GM18870 (cell line): ENCODE data around the gene HDC.
A peak's percentile ranks its signal among the peaks of the same experiment; 100 is the strongest.

Experiments used
- ATAC-seq: cut with Tn5 transposase; IDR thresholded peaks from one replicate; pipeline ENCODE4 v1.9.1; 2021; ENCODE audit warnings: moderate library complexity; ENCODE audit not compliant: unreplicated experiment

HDC gene

DNA sequence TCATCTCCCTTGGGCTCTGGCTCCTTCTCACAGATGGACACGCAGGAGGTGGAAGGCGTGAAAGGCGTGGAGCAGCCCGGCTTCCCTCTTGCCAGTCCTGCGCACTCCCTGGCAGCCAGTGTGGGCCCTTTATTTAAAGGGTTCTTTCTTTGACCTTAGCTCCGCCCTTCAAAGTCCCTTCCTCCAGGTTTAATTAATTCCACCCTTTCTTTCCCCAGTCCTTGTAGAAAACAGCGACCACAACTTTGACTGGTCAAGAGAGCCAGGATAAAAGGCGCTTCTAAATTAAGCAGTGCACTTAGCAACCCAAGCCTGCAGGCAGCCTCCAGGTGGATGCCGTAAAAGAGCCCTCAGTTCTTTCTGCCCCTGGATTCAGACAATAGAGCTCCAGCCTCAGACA, at the start of gene HDC:
Gene HDC (minus strand): TSS at position 107 of the 400 bp plus-strand sequence. CDS start 103 bp downstream, at position 4.
- no peak for ATAC-seq

DNA sequence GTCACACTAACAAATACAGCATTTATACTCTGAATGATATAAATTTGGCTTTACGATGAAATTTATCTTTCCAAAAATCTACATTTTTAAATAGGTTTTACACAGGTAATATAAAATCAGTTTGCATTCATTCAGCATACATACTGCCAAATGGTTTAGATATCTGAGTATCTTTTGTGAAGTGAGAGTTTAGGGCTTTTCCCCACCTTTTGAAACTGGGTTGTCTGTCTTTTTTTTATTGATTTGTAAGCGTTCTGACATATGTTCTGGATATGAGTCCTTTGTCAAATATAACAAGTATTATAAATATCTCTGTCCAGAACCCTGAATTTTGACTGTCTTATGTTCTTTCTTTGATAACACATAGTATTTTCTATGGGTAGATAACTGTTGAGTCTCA, 47.1 kb upstream of the HDC start:
- no peak for ATAC-seq

GRCh38 chr15:50307799-50308198, 42.3 kb upstream of the HDC start:
- no peak for ATAC-seq

DNA sequence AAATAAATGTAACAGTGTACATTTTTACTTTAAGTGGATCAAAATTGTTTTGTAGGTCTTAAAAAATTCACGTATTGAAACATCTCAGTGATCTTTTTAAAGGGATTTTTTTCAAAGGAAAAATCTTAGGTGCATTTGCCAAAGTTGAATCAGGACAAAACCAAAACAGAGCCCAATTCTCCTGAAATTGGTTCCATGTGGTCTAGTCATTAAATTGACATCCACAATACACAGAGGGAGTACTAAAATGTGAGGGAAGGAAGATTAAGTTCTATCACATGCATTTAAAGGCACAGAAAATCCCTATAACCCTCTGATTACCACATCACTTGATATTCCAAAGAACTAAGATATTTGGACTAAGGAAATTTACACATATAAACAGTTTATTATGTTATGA, 39.3 kb upstream of the HDC start:
- ATAC-seq, result no peak

DNA sequence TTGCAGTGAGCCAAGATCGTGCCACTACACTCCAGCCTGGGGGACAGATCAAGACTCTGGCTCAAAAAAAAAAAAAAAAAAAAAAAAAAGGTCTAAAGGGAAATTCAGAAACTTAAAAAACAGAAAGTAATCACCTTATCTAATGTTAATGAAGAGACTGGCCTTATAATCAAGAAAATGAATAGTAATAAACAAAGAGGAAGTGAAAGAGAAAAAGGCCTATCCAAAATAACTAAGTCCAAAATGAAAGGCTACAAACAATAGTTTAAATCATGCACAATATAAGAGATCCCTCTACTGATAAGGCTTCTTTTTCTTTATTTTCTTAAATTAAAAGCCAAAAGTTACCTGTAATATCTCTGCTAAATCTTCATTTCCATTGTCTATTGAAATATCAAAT, 37.1 kb upstream of the HDC start:
- peak; percentile 57 for ATAC-seq

DNA sequence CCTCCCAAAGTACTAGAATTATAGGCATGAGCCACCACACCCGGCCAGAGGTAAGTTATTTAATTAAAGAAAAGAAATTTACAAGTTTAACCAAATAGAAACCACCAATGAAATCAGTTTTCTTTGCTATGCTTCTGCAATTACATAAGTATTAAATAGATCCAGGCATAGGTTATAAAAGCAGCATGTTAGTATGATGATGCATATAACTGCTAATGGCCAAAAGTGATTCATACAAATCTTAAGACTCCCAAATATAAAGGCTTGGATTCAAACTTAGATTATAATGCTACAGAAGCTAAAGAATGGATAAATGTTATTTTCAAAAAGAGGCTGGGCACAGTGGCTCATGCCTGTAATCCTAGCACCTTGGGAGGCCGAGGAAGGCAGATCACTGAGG, 32.8 kb upstream of the HDC start:
- no peak for ATAC-seq

- no peak for ATAC-seq
Measured at GRCh38 chr15:50295966-50296365, 30.4 kb upstream of the HDC start.

DNA sequence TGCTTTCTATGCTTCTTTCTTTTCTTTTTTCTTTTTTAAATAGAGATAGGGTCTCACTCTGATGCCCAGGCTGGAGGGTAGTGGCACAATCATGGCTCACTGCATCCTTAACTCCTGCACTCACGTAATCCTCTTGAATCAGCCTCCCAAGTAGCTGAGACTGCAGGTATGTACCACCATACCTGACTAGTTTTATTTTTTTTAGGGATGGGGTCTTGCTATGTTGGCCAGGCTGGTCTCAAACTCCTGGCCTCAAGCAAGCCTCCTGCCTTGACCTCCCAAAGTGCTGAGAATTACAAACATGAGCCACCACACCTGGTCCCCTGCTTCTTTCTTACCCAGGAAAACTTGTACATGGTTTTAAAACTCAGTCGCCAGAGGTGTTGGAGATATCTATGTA, 24.2 kb upstream of the HDC start:
- ATAC-seq, result no peak

DNA sequence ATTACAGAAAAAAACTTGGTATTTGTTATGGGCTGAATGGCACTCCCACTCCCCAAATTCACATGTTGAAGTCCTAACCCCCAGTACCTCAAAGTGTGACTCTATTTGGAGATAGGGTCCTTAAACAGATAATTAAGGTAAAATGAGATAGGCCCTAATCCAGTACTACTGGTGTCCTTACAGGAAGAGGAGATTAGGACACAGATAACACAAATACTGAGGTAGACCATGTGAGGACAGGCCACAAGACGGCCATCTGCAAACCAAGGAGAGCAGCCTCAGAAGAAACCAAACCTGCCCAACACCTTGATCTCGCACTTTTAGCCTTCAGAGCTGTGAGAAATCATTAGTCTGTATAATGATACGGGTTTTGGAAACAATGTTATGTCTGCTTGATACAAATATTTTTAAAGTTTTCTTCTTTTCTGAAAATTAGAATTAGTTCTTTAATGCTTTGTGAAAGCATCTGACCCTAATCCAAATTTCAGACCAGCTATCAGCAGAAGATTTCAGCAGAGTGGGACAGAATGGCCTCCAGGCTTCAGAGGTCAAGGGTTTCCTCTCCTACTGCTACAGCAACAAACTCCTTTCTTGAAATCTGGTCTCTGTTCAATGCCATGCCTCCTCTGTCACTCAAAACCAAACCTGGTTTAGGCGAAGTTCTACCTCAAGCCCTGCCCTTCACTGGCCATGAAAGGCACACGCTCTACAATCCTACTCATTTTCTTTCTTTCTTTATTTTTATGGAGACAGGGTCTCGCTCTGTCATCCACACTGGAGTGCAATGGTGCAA, 22.0 kb upstream of the HDC start:
- no peak for ATAC-seq

- no peak for ATAC-seq
Measured at GRCh38 chr15:50281427-50281826, 15.9 kb upstream of the HDC start.

DNA sequence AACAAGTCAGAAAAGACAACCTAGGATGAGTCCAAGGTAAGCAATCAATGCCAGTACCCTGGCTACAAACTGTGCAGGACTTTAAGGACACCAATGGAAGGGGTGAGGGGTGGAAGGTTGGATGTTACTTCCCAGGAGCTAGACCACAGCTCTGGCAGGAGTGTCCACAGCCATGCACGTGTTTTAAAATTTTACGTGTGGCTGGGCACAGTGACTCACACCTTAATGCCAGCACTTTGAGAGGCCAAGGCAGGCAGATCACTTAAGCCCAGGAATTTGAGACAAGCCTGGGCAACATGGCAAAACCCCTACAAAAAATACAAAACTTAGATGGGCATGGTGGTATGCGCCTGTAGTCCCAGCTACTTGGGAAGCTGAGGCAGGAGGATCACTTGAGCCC, 14.7 kb upstream of the HDC start:
- no peak for ATAC-seq

DNA sequence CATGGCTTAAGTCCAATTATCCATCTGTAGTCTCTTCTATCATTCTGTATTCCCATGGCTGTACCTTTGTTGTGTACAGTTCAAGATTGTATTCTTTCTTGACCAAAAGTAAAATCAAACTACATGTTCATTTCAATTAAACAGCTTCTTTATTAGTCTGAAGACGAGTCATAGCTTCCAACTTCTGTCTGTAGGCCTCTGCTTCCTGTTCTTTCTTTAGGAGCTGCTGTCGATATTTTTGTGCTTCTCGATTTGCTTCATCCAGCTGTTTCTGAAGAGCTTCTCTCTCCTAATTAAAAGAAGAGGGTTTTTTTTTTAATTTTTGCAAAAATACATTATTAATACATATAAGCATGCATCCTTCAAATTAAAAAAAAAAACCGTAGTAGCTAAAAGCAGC, 13.0 kb upstream of the HDC start:
- no peak for ATAC-seq

GRCh38 chr15:50277370-50277769, 11.8 kb upstream of the HDC start:
- no peak for ATAC-seq

DNA sequence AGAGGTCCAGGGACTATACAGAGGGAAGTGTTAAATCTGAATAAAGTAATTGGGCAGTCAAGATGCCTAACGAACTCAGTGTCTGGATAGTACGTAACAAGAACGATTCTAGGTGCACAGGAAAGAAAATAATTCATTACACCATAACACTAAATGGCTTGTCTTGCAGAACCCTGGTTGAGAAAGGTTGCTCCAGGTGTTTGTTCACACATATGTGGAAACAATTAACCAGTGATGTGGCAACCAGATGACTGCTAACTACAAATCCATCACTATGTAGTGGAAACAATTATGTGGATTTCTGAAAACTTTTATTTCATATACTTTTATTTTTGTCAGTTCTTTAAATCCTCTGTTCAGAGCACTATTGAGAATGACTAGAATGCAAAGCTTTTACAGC, 10.4 kb upstream of the HDC start:
- ATAC-seq, result no peak

GRCh38 chr15:50275091-50275490, 9.6 kb upstream of the HDC start:
- no peak for ATAC-seq

DNA sequence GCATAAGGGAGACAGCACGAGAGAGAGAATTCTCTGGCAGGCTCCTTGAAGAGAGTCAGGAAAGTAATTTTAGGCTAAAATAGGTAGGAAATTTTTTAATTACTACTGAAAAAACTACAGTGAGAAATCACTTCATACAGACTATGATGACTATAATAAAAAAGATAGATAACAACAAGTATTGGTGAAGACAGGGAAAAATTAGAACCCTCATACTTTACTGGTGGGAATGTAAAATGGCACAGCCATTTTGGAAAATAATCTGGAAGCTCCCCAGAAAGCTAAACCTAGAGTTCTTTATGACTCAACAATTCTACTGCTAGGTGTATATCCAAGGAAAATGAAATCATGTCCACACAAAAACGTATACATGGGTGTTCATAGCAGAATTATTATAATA, 2.1 kb upstream of the HDC start:
- no peak for ATAC-seq

GRCh38 chr15:50262533-50262932, 3.0 kb downstream of the HDC start:
- ATAC-seq, result no peak

- ATAC-seq, result no peak
Measured at GRCh38 chr15:50261981-50262380, 3.5 kb downstream of the HDC start.

- peak; percentile 57 for ATAC-seq
Measured at GRCh38 chr15:50260969-50261496, 4.5 kb downstream of the HDC start.

- no peak for ATAC-seq
Measured at GRCh38 chr15:50259276-50259675, 6.2 kb downstream of the HDC start.

DNA sequence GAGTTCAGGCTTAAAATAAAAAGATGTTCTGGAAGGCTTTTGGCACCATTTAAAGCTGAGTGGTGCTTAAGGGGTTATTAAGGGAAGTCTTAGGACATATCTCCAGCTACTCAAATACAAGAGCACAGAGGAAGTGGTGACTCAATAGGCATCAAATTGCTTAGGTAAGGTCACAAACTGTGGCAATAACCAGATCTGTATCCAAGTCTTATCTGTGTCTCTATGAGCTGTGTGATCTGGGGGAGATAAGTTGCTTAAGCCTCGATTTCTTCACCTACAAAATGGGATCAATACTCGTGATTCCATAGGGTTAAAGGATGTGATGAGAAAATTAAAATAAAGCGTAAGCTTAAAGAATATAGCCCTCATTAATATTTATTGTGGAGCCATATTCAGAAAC, 7.6 kb downstream of the HDC start:
- no peak for ATAC-seq

DNA sequence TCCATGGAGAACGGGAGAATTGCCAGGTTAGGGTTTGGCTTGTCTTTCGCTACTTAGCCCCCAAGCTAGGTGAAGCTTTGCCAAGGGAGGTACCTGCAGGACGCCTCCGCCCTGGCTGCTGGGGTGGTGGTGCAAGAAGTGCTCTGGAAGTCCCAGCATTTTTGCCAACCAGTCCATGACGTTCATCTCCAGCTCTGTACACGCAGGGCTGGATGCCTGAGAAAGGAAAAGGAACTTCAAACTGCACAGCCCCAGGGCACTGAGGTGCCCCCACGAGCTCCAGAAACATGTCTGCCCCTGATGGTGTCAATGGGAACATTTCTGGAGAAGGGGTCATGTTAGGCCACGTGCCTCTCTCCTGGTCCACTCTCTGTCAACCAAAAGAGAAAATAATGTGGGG, 8.2 kb downstream of the HDC start:
- ATAC-seq, result no peak
